Lung (tissue), 12 donors: Measurements from ENCODE around the gene ANXA10. TPM values are rescaled to one million over a fixed set of nuclear protein-coding genes. Genes with fewer than 3 reads are reported as not detected.

Experiments used
- ATAC-seq: fragments of 200-7000 bp; cut with Tn5 transposase; one replicate; pipeline ENCODE4 v1.9.1; 2020; ENCODE audit warnings: moderate number of reproducible peaks; ENCODE audit not compliant: insufficient read depth, low FRiP score
- DNase-seq, 3 donors: peaks; one replicate each; pipeline ENCODE4 v3.0.0-alpha.2; 2013 to 2017
- H3K27ac ChIP-seq, 2 donors: one replicate each; pipeline ENCODE4 v1.5.1; 2013; ENCODE audit warnings: mild to moderate bottlenecking in 2 of 2, moderate library complexity in 2 of 2, control low read depth in 1 of 2, inconsistent platforms in 1 of 2, low read depth in 1 of 2, low read length in 1 of 2
- H3K27me3 ChIP-seq, 3 donors: one replicate each; pipeline ENCODE4 v1.5.1; 2013; ENCODE audit warnings: low read length in 2 of 3; ENCODE audit not compliant: control insufficient read depth in 3 of 3, insufficient read depth in 3 of 3
- H3K36me3 ChIP-seq, 4 donors: one replicate each; pipeline ENCODE4 v1.5.1; 2013; ENCODE audit warnings: low read length in 4 of 4, mild to moderate bottlenecking in 1 of 4, moderate library complexity in 1 of 4; ENCODE audit not compliant: control insufficient read depth in 4 of 4, insufficient read depth in 4 of 4
- H3K4me1 ChIP-seq, 5 donors: one replicate each; pipeline ENCODE4 v1.5.1; 2013; ENCODE audit warnings: low read length in 5 of 5, mild to moderate bottlenecking in 2 of 5, moderate library complexity in 1 of 5; ENCODE audit not compliant: control insufficient read depth in 5 of 5, insufficient read depth in 5 of 5
- H3K4me3 ChIP-seq: one replicate; pipeline ENCODE4 v1.5.1; 2013; ENCODE audit warnings: mild to moderate bottlenecking, control low read depth, moderate library complexity
- H3K9ac ChIP-seq, 2 donors: one replicate each; pipeline ENCODE4 v1.5.1; 2013; ENCODE audit warnings: low read length in 2 of 2, control low read depth in 1 of 2; ENCODE audit not compliant: insufficient read depth in 1 of 2
- H3K9me3 ChIP-seq, 4 donors: one replicate each; pipeline ENCODE4 v1.5.1; 2013; ENCODE audit warnings: low read length in 3 of 4, mild to moderate bottlenecking in 1 of 4, moderate library complexity in 1 of 4; ENCODE audit not compliant: control insufficient read depth in 4 of 4, insufficient read depth in 3 of 4
- WGBS, 2 donors: extraction: QIAGEN DNeasy Blood & Tissue Kit; methylation state at CpG; one replicate each; pipeline ENCODE4 v1.1.7; 2013; 5-methylcytosine and 5-hydroxymethylcytosine counted together
- polyA plus RNA-seq, 2 donors: library from polyadenylated mRNA; stranded (reverse); fragments of 200-250 nt; gene quantifications; one replicate each; pipeline ENCODE4 v1.2.1, GENCODE V29; 2013
- total RNA-seq, 2 donors: library from RNA; depleted of rRNA in 1 of 2; stranded (reverse); fragments of >200 nt in 1 of 2; gene quantifications; one replicate each; pipeline ENCODE4 v1.2.1, GENCODE V29; 2014 to 2021
- TF ChIP-seq, protein P1 (sequence below): IDR thresholded peaks from 2 replicates; pipeline ENCODE4 v1.5.1; 2012; ENCODE audit warnings: mild to moderate bottlenecking; ENCODE audit errors: control extremely low read depth, extremely low read depth
- donor health status: control.
- donor health status: control.
- donor health status: Bipolar disorder and iron deficiency.
- donor health status: healthy.
- donor health status: DM: yes; HTN: yes; CAD: no.

ANXA10 gene
- total and polyA plus RNA-seq, 4 donors = 0.64 TPM; not detected in 3

DNA sequence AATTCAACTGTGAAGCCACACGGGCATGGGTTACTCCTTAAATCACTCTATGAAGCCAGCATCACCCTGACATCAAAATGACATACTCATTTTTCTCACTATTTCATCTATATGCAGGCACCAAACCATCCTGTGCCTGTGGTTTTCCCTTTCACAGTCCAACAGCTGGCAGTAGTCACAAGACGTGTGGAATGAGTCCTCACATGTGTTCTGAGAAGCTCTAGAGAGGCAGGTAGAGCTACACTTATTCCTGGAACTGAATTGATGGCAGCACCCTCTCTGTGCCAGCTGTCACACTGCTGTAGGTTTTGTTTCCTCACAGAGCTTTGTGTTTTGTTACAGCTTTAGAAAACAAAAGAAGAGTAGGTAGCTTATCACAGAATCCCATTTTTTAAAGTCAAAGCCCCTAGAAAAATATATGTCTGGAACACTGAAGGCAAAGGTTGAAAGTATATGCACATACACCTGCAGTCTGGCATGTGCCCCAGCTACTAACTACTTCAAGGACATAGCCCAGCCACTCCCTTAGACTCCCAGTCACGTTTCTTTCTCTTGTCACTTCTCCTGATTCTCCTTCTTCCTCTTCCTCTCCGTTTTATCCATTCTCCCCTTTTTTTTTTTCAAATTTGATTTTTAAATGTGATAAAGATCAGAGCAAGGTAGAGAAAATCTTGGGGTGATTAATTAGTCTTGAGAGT, 107.1 kb downstream of the ANXA10 start:
- H3K9me3 ChIP-seq = peaks cover 0 to 13% (median 5%) of the 10 kb centered on the region in 4 donors
- TF ChIP-seq, protein P1, sequence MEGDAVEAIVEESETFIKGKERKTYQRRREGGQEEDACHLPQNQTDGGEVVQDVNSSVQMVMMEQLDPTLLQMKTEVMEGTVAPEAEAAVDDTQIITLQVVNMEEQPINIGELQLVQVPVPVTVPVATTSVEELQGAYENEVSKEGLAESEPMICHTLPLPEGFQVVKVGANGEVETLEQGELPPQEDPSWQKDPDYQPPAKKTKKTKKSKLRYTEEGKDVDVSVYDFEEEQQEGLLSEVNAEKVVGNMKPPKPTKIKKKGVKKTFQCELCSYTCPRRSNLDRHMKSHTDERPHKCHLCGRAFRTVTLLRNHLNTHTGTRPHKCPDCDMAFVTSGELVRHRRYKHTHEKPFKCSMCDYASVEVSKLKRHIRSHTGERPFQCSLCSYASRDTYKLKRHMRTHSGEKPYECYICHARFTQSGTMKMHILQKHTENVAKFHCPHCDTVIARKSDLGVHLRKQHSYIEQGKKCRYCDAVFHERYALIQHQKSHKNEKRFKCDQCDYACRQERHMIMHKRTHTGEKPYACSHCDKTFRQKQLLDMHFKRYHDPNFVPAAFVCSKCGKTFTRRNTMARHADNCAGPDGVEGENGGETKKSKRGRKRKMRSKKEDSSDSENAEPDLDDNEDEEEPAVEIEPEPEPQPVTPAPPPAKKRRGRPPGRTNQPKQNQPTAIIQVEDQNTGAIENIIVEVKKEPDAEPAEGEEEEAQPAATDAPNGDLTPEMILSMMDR = no peak
- H3K36me3 ChIP-seq = no peaks in the 10 kb centered on the region
- no peaks in the 10 kb centered on the region for H3K4me1 ChIP-seq
- WGBS, 2 donors = 57 to 71% methylated on average over 4 of the region's 4 CpGs
- no peak for ATAC-seq
- H3K9ac ChIP-seq = no peak overlapping the region
- H3K27ac ChIP-seq = no peak overlapping the region
- DNase-seq = no peak
- no peaks in the 10 kb centered on the region for H3K27me3 ChIP-seq
- H3K4me3 ChIP-seq = no peak overlapping the region

DNA sequence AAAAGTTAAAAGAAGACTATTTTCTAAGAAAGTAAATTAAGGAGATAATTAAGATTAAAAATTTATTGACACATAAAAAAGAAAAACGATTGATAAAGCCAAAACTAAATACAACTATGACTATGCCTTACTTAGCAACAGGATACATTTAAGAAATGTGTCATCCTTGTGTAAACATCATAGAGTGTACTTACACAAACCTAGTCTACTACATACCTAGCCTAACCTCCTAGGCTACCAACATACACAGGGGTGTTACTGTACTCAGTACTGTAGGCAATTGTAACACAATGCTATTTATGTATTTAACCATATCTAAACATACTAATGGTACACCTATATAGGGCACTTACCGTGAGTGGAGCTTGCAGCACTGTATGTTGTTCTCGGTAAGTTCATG, 108.3 kb downstream of the ANXA10 start:
- H3K4me3 ChIP-seq = no peak overlapping the region
- H3K9me3 ChIP-seq = peaks cover 0 to 13% (median 6%) of the 10 kb centered on the region in 4 donors
- no peaks in the 10 kb centered on the region for H3K36me3 ChIP-seq
- H3K9ac ChIP-seq = no peak overlapping the region
- H3K27ac ChIP-seq = no peak overlapping the region
- ATAC-seq (no peak), DNase-seq (no peak)
- no peaks in the 10 kb centered on the region for H3K4me1 ChIP-seq
- H3K27me3 ChIP-seq = no peaks in the 10 kb centered on the region
- 77 to 82% methylated on average over 3 of the region's 3 CpGs for WGBS, 2 donors
- TF ChIP-seq, protein P1 = no peak

DNA sequence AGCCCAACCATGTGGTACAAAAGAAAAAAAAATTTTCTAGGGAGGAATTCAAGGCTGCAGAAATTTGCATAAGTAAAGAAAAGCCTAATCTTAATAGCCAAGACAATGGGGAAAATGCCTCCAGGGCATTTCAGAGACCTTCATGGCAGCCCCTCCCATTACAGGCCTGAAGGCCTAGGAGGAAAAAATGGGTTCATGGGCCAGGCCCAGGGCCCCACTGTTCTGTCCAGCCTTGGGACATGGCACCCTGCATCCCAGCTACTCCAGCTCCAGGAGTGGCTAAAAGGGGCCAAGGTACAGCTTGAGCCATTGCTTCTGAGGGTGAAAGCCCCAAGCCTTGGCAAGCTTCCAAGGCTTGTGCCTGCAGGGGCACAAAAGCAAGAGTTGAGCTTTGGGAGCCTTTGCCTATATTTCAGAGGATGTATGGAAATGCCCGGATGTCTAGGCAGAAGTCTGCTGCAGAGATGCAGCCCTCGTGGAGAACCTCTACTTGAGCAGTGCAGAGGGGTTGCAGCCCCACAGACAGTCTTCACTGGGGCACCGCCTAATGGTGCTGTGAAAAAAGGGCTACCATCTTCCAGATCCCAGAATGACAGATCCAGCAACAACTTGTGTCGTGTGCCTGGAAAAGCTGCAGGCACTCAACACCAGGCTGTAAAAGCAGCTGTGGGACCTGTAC, 111.0 kb downstream of the ANXA10 start:
- Histone ChIP-seq H3K27me3 (no peaks in the 10 kb centered on the region), H3K27ac (no peak overlapping the region), H3K36me3 (peaks cover 0 to 2% (median 0%) of the 10 kb centered on the region in 4 donors), H3K4me1 (peaks cover 0 to 2% (median 0%) of the 10 kb centered on the region in 5 donors), H3K9ac (no peak overlapping the region), H3K4me3 (no peak overlapping the region), H3K9me3 (peaks cover 0 to 13% (median 6%) of the 10 kb centered on the region in 4 donors)
- no peak for ATAC-seq
- TF ChIP-seq, protein P1 = no peak
- no peak for DNase-seq
- WGBS, 2 donors = 92 to 96% methylated on average over 4 of the region's 4 CpGs
